ENCODE data around the gene PHKA1. TPM values are rescaled to one million over a fixed set of nuclear protein-coding genes. Genes with fewer than 3 reads are reported as not detected.

Gene PHKA1
- total RNA-seq, 4 donors from 2014 or later, result 2.1 to 9.0 (median 5.6) TPM

GRCh38 chrX:72576141-72576894 lies 137.8 kb downstream of the PHKA1 start:
- Histone ChIP-seq H3K36me3 (no peaks in the 10 kb centered on the region), H3K27ac (no peak overlapping the region), H3K9me3 (no peaks in the 10 kb centered on the region), H3K27me3 (no peaks in the 10 kb centered on the region), H3K4me1 (no peaks in the 10 kb centered on the region), H3K4me3 (no peak overlapping the region)
- intact Hi-C loops (cut with DNase I; ENCODE audit: low total_unique reads), result no loop called here
- no peak for DNase-seq
- TF ChIP-seq POLR2A (IDR thresholded peaks at IDR 0.05) (no peak), CTCF (IDR thresholded peaks at IDR 0.05) (no peak)

GRCh38 chrX:72573158-72573511 lies 141.0 kb downstream of the PHKA1 start:
- H3K27ac ChIP-seq, result no peak overlapping the region
- H3K9me3 ChIP-seq, result no peaks in the 10 kb centered on the region
- no peaks in the 10 kb centered on the region for H3K36me3 ChIP-seq
- DNase-seq, result no peak
- H3K4me1 ChIP-seq, result no peaks in the 10 kb centered on the region
- no peak for TF ChIP-seq CTCF (IDR thresholded peaks at IDR 0.05)
- TF ChIP-seq POLR2A (IDR thresholded peaks at IDR 0.05), result no peak
- H3K27me3 ChIP-seq, result no peaks in the 10 kb centered on the region
- intact Hi-C loops (cut with DNase I; ENCODE audit: low total_unique reads), result no loop called here
- H3K4me3 ChIP-seq, result peak overlapping the region; percentile 38 to 53

- peak; percentile 57 to 64 for DNase-seq
- intact Hi-C loops (cut with DNase I; ENCODE audit: low total_unique reads), result no loop called here
- Histone ChIP-seq H3K27ac (peak within 1 kb of the TSS; percentile 81), H3K27me3 (no peaks in the 10 kb centered on the region), H3K36me3 (no peaks in the 10 kb centered on the region), H3K4me3 (peak within 1 kb of the TSS; percentile 38 to 53), H3K9me3 (no peaks in the 10 kb centered on the region), H3K4me1 (no peaks in the 10 kb centered on the region)
- TF ChIP-seq CTCF (IDR thresholded peaks at IDR 0.05) (no peak), POLR2A (IDR thresholded peaks at IDR 0.05) (no peak)
These were observed 141.6 kb downstream of the PHKA1 start, which contains the start of gene HDAC8 for GRCh38 chrX:72572248-72573157. Gene HDAC8, minus strand, starts transcription at chrX:72572843. Its CDS starts 82 bp downstream, at chrX:72572761.

GRCh38 chrX:72569786-72570185 lies 144.3 kb downstream of the PHKA1 start:
- no peaks in the 10 kb centered on the region for H3K9me3 ChIP-seq
- no peak for TF ChIP-seq CTCF (IDR thresholded peaks at IDR 0.05)
- TF ChIP-seq POLR2A (IDR thresholded peaks at IDR 0.05), result no peak
- no peaks in the 10 kb centered on the region for H3K4me1 ChIP-seq
- no peak overlapping the region for H3K27ac ChIP-seq
- no peaks in the 10 kb centered on the region for H3K36me3 ChIP-seq
- H3K27me3 ChIP-seq, result no peaks in the 10 kb centered on the region
- no peak for DNase-seq
- H3K4me3 ChIP-seq, result no peak overlapping the region
- intact Hi-C loops (cut with DNase I; ENCODE audit: low total_unique reads), result no loop called here
